A673 (cell line): ENCODE measurements around the gene CCL25.

Experiments used
- EZH2 ChIP-seq: fragments of 200-600 bp; sonication (generic); IDR thresholded peaks from 2 replicates; pipeline ENCODE4 v1.6.1; 2017; ENCODE audit warnings: borderline replicate concordance, low read depth, mild to moderate bottlenecking, mixed read lengths, antibody characterized with exemption, low read length; ENCODE audit not compliant: poor library complexity, severe bottlenecking
- TF ChIP-seq, protein P1 (sequence below): fragments of 300-800, 200-600 bp; sonication (generic); conservative IDR thresholded peaks from 2 replicates; pipeline ENCODE4 v1.5.1; 2017; ENCODE audit warnings: low read depth, mild to moderate bottlenecking, antibody characterized with exemption, low read length, moderate library complexity, mixed read lengths

DNA sequence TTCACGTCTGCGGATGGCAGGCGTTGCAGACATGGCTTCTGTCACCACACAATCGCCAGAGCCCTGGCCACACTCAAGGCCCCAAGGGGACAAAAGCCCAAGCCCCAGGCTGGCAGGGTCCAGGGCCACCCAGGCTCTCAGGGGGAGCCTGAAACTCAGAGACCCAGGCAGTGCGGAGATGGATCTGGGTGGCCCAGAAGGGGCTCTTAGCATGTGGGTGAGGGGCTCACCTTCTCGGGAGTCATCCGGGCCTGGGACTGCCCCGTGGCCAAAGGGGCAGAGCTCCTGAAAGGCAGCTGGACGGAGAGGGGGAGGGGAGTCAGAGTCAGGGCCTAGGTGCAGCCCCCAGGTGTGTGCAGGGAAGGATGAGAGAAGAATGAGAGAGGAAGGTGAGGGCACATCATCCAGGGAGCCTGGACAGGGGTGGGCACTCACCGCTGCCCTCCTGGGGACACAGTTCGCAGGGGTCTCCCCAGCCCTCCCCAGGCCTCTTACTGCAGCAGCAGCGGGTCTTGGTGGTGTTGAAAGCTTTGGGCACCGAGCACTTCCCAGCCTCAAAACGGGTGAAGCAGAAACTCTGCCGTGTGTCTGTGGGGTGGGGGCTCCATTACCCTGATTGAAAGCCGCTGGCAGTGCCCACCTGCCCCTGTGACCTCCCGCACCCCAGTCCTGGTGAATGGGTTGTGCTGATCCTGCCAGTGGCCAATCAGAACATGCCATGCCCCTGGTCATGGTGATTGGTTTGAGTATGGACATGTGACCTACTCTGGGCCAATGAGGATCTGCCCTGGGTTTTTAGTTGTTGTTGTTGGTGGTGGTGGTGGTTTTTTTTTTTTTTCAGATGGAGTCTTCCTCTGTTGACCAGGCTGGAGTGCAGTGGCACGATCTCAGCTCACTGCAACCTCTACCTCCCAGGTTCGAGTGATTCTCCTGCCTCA lies 37.4 kb downstream of the CCL25 start:
- TF ChIP-seq, protein P1, sequence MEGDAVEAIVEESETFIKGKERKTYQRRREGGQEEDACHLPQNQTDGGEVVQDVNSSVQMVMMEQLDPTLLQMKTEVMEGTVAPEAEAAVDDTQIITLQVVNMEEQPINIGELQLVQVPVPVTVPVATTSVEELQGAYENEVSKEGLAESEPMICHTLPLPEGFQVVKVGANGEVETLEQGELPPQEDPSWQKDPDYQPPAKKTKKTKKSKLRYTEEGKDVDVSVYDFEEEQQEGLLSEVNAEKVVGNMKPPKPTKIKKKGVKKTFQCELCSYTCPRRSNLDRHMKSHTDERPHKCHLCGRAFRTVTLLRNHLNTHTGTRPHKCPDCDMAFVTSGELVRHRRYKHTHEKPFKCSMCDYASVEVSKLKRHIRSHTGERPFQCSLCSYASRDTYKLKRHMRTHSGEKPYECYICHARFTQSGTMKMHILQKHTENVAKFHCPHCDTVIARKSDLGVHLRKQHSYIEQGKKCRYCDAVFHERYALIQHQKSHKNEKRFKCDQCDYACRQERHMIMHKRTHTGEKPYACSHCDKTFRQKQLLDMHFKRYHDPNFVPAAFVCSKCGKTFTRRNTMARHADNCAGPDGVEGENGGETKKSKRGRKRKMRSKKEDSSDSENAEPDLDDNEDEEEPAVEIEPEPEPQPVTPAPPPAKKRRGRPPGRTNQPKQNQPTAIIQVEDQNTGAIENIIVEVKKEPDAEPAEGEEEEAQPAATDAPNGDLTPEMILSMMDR, result no peak
- TF ChIP-seq EZH2, result no peak
